ENCODE data around the gene PRICKLE1. TPM values are rescaled to one million over a fixed set of nuclear protein-coding genes. Genes with fewer than 3 reads are reported as not detected.

PRICKLE1 gene
- polyA plus RNA-seq, 1 donor from 2014 or later = 20.6 TPM

- no peaks in the 10 kb centered on the region for H3F3A ChIP-seq (ENCODE audit: insufficient read depth, low read length, poor library complexity, severe bottlenecking)
- no peak overlapping the region for H3K4me3 ChIP-seq (ENCODE audit: low read length)
- no peaks in the 10 kb centered on the region for H4K20me1 ChIP-seq (ENCODE audit: insufficient read depth)
- no peaks in the 10 kb centered on the region for H3K9me3 ChIP-seq (ENCODE audit: low read length)
- peaks cover 7% of the 10 kb centered on the region for H3K79me2 ChIP-seq (replicated peaks; ENCODE audit: insufficient read depth, low read length)
- TF ChIP-seq MXI1 (conservative IDR thresholded peaks at IDR 0.05; ENCODE audit: poor library complexity, severe bottlenecking) = no peak
- no peak for TF ChIP-seq SMC3 (conservative IDR thresholded peaks at IDR 0.05; ENCODE audit: poor library complexity)
- TF ChIP-seq TAF1 (IDR thresholded peaks at IDR 0.05; ENCODE audit: low read depth) = no peak
- TF ChIP-seq EZH2 (IDR thresholded peaks at IDR 0.05; ENCODE audit: borderline replicate concordance, insufficient read depth, low read length, poor library complexity, severe bottlenecking) = no peak
- TF ChIP-seq EP300 (conservative IDR thresholded peaks at IDR 0.05; ENCODE audit: poor library complexity, severe bottlenecking) = no peak
- no peak for TF ChIP-seq RAD21 (conservative IDR thresholded peaks at IDR 0.05)
- no peak for TF ChIP-seq CTCF (IDR thresholded peaks at IDR 0.05; ENCODE audit: poor library complexity, severe bottlenecking)
- no peak for TF ChIP-seq POLR2AphosphoS5 (IDR thresholded peaks at IDR 0.05)
- TF ChIP-seq REST (IDR thresholded peaks at IDR 0.05; ENCODE audit: borderline replicate concordance) = no peak
- no peak overlapping the region for H3K4me2 ChIP-seq (ENCODE audit: low read length)
- no peaks in the 10 kb centered on the region for H3K36me3 ChIP-seq (ENCODE audit: insufficient read depth, low read length)
- no peak overlapping the region for H2AFZ ChIP-seq (ENCODE audit: low read depth, low read length)
- H3K27me3 ChIP-seq (ENCODE audit: insufficient read depth, low read depth, low read length) = no peaks in the 10 kb centered on the region
- H3K9ac ChIP-seq (ENCODE audit: low read length) = no peak overlapping the region
- H3K27ac ChIP-seq (ENCODE audit: low read length) = no peak overlapping the region
- H3K9me2 ChIP-seq (ENCODE audit: insufficient read depth, low read length) = no peaks in the 10 kb centered on the region
These were observed 114.4 kb downstream of the PRICKLE1 start for GRCh38 chr12:42475106-42475505.

- Histone ChIP-seq H3K36me3 (ENCODE audit: insufficient read depth, low read length) (no peaks in the 10 kb centered on the region), H2AFZ (ENCODE audit: low read depth, low read length) (no peak overlapping the region), H3K27me3 (ENCODE audit: insufficient read depth, low read depth, low read length) (no peaks in the 10 kb centered on the region), H3K4me3 (ENCODE audit: low read length) (no peak overlapping the region), H3K79me2 (replicated peaks; ENCODE audit: insufficient read depth, low read length) (peaks cover 4% of the 10 kb centered on the region), H3F3A (ENCODE audit: insufficient read depth, low read length, poor library complexity, severe bottlenecking) (no peaks in the 10 kb centered on the region), H3K9ac (ENCODE audit: low read length) (no peak overlapping the region), H4K20me1 (ENCODE audit: insufficient read depth) (no peaks in the 10 kb centered on the region), H3K27ac (ENCODE audit: low read length) (no peak overlapping the region), H3K9me2 (ENCODE audit: insufficient read depth, low read length) (no peaks in the 10 kb centered on the region), H3K9me3 (ENCODE audit: low read length) (no peaks in the 10 kb centered on the region), H3K4me2 (ENCODE audit: low read length) (no peak overlapping the region)
- TF ChIP-seq REST (IDR thresholded peaks at IDR 0.05; ENCODE audit: borderline replicate concordance) (no peak), SMC3 (conservative IDR thresholded peaks at IDR 0.05; ENCODE audit: poor library complexity) (no peak), CTCF (IDR thresholded peaks at IDR 0.05; ENCODE audit: poor library complexity, severe bottlenecking) (no peak), RAD21 (conservative IDR thresholded peaks at IDR 0.05) (no peak), EZH2 (IDR thresholded peaks at IDR 0.05; ENCODE audit: borderline replicate concordance, insufficient read depth, low read length, poor library complexity, severe bottlenecking) (no peak), POLR2AphosphoS5 (IDR thresholded peaks at IDR 0.05) (no peak), TAF1 (IDR thresholded peaks at IDR 0.05; ENCODE audit: low read depth) (no peak), MXI1 (conservative IDR thresholded peaks at IDR 0.05; ENCODE audit: poor library complexity, severe bottlenecking) (no peak), EP300 (conservative IDR thresholded peaks at IDR 0.05; ENCODE audit: poor library complexity, severe bottlenecking) (no peak)
These were observed 115.2 kb downstream of the PRICKLE1 start for GRCh38 chr12:42474391-42474790.
